ENCODE measurements around the gene NRP1.

GRCh38 chr10:33242931-33243330 is 91.5 kb downstream of the NRP1 start:
- TF ChIP-seq EZH2phosphoT487 (IDR thresholded peaks at IDR 0.05; ENCODE audit: borderline replicate concordance, low read length) (no peak), EZH2 (IDR thresholded peaks at IDR 0.05; ENCODE audit: low read length, unreplicated experiment) (no peak), CTCF (conservative IDR thresholded peaks at IDR 0.05; ENCODE audit: low read depth, low read length) (no peak)

Data from PC-3 (cell line).